Right lobe of liver (tissue), 4 donors: ENCODE data around the gene WDFY4.

ENCODE experiments used
- POLR2A ChIP-seq: fragments of 450-650 bp; IDR thresholded peaks from one replicate; pipeline ENCODE4 v1.6.1; 2017; ENCODE audit warnings: antibody characterized with exemption, mild to moderate bottlenecking
- TF ChIP-seq, protein P1 (sequence below), 4 donors: fragments of 200-600 bp in 3 of 4; fragments of 450-650 bp in 1 of 4; IDR thresholded peaks; one replicate each; pipeline versions ENCODE4 v1.5.1 to v1.8.0; 2016 to 2022; ENCODE audit warnings: antibody characterized with exemption in 4 of 4, mild to moderate bottlenecking in 2 of 4
- donor health status: DM: no; HTN: no; CAD: no.
- donor health status: DM: no; HTN: no; CAD: no.
- donor health status: DM: no; HTN: yes; CAD: no.

GRCh38 chr10:48983648-48984351, 299.1 kb downstream of the WDFY4 start:
- TF ChIP-seq, protein P1, sequence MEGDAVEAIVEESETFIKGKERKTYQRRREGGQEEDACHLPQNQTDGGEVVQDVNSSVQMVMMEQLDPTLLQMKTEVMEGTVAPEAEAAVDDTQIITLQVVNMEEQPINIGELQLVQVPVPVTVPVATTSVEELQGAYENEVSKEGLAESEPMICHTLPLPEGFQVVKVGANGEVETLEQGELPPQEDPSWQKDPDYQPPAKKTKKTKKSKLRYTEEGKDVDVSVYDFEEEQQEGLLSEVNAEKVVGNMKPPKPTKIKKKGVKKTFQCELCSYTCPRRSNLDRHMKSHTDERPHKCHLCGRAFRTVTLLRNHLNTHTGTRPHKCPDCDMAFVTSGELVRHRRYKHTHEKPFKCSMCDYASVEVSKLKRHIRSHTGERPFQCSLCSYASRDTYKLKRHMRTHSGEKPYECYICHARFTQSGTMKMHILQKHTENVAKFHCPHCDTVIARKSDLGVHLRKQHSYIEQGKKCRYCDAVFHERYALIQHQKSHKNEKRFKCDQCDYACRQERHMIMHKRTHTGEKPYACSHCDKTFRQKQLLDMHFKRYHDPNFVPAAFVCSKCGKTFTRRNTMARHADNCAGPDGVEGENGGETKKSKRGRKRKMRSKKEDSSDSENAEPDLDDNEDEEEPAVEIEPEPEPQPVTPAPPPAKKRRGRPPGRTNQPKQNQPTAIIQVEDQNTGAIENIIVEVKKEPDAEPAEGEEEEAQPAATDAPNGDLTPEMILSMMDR (IDR thresholded peaks at IDR 0.05), result no peak
- no peak for TF ChIP-seq POLR2A
